Prostate gland (tissue), 2 donors: ENCODE data around the gene SHC2. TPM values are rescaled to one million over a fixed set of nuclear protein-coding genes. Genes with fewer than 3 reads are reported as not detected.

Source experiments
- DNase-seq: peaks from one replicate; pipeline ENCODE4 v3.0.0-alpha.2; 2019; ENCODE audit warnings: low spot score
- H3K27ac ChIP-seq, 2 donors: fragments of 200-600 bp; sonication (generic); 2 replicates each; pipeline ENCODE4 v1.5.1; 2017 to 2019
- H3K27me3 ChIP-seq: fragments of 200-600 bp; sonication (generic); replicated peaks from 2 replicates; pipeline ENCODE4 v1.5.1; 2019; ENCODE audit not compliant: insufficient read depth
- H3K36me3 ChIP-seq, 2 donors: fragments of 200-600 bp; sonication (generic); 1 replicate in 1 of 2; 2 replicates in 1 of 2; pipeline versions ENCODE4 v1.5.1 to v1.8.1; 2017 to 2019
- H3K4me1 ChIP-seq: fragments of 200-600 bp; sonication (generic); replicated peaks from 2 replicates; pipeline ENCODE4 v1.5.1; 2019
- H3K4me3 ChIP-seq, 2 donors: fragments of 200-600 bp; sonication (generic); 2 replicates each; pipeline ENCODE4 v1.5.1; 2017 to 2019
- H3K9me3 ChIP-seq: fragments of 200-600 bp; sonication (generic); 2 replicates; pipeline ENCODE4 v1.5.1; 2017
- CTCF ChIP-seq, 4 experiments: fragments of 200-600 bp in 2 of 4; fragments of 450-650 bp in 2 of 4; sonication (generic) in 2 of 4; IDR thresholded peaks; 1 replicate in 3 of 4; 2 replicates in 1 of 4; pipeline ENCODE4 v1.5.1; 2016 to 2019; ENCODE audit warnings: antibody characterized with exemption in 4 of 4, mild to moderate bottlenecking in 2 of 4, moderate library complexity in 2 of 4
- POLR2A ChIP-seq: fragments of 450-650 bp; IDR thresholded peaks from one replicate; pipeline ENCODE4 v1.6.1; 2016; ENCODE audit warnings: antibody characterized with exemption, mild to moderate bottlenecking
- POLR2AphosphoS5 ChIP-seq: sonication (generic); formaldehyde crosslinking; IDR thresholded peaks from one replicate; pipeline ENCODE4 v1.6.1; 2017; ENCODE audit warnings: antibody characterized with exemption
- WGBS: methylation state at CpG from one replicate; pipeline ENCODE4 v1.1.5; 2018; 5-methylcytosine and 5-hydroxymethylcytosine counted together
- intact Hi-C: fragments of 100-400 bp; cut with DNase I; formaldehyde crosslinking; loops from one replicate; pipeline ENCODE4 v1.14.2; 2022
- total RNA-seq, 2 donors: library from RNA; depleted of rRNA; stranded (reverse); fragments of >200 nt; gene quantifications; one replicate each; pipeline ENCODE4 v1.1.0, GENCODE V29; 2016

The SHC2 gene
- total RNA-seq, 2 donors from 2014 or later = 52.2 to 83.4 TPM

DNA sequence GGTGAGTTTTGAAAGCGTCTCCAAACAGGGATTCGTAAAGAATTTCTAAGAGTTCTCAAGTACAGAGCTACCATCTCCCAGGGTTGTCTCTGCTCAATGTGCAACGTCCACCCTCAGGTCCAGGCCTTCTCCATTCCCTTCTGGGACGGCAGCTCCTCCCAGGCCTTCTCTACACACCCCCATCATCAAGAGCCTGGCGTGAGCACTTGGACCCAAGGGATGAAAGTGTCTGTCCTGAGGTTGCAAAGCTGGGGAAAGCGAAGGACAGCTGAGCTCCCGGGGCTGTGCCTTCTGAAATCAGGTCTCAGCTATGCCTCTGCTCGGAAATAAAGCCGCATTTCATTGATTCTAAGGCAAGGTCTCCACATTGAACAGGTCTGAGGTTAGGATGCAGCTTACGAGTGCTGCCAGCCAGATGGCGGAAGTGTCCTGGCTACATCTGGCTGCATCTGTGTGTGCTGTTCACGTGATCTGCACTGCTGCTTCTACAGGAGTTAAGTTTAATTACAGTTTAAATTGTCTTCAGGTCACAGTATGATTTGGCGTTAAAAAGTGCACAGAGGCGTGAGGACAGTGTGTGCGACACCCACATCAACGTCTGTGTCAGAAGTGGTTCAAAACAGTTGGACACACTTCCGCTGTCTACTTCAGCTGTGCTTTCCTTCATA is 89.2 kb downstream of the SHC2 start:
- TF ChIP-seq POLR2AphosphoS5 = no peak
- no peak for TF ChIP-seq CTCF (IDR thresholded peaks at IDR 0.05)
- TF ChIP-seq POLR2A = no peak
- H3K4me1 ChIP-seq = peaks cover 6% of the 10 kb centered on the region
- no peak overlapping the region for H3K4me3 ChIP-seq
- intact Hi-C loops = no loop called here
- DNase-seq = no peak
- H3K27ac ChIP-seq = no peak overlapping the region
- no peaks in the 10 kb centered on the region for H3K27me3 ChIP-seq
- no peaks in the 10 kb centered on the region for H3K9me3 ChIP-seq
- H3K36me3 ChIP-seq = no peaks in the 10 kb centered on the region
- WGBS = 62% methylated on average over 17 of the region's 17 CpGs

- no peaks in the 10 kb centered on the region for H3K36me3 ChIP-seq
- TF ChIP-seq POLR2A (no peak), CTCF (IDR thresholded peaks at IDR 0.05) (no peak), POLR2AphosphoS5 (no peak)
- DNase-seq = no peak
- intact Hi-C loops = no loop called here
- WGBS = 91% methylated on average over 43 of the region's 43 CpGs
- no peak overlapping the region for H3K4me3 ChIP-seq
- peaks cover 6% of the 10 kb centered on the region for H3K4me1 ChIP-seq
- H3K9me3 ChIP-seq = no peaks in the 10 kb centered on the region
- no peaks in the 10 kb centered on the region for H3K27me3 ChIP-seq
- no peak overlapping the region for H3K27ac ChIP-seq
Measured at GRCh38 chr19:370641-371330, 90.0 kb downstream of the SHC2 start.

DNA sequence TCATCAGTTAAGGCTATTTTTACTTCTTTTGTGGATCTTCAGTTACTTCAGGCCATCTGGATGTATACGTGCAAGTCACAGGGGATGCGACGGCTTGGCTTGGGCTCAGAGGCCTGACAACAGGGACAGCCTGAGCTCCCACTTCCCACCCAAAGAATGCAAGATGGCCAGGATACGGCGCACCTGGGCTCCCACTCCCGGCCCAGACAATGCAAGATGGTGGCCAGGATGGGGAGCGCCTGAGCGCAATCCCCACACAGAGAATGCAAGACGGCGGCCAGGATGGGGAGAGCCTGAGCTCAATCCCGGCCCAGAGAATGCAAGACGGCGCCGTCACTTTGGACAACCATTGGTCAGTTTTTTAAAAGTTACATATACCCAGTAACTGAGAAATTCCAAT is 91.0 kb downstream of the SHC2 start:
- no peak for DNase-seq
- no peaks in the 10 kb centered on the region for H3K27me3 ChIP-seq

GRCh38 chr19:369256-369655 is 91.6 kb downstream of the SHC2 start:
- H3K27me3 ChIP-seq = no peaks in the 10 kb centered on the region

More for the DNA sequence above, 91.0 kb downstream of the SHC2 start:
- TF ChIP-seq CTCF (IDR thresholded peaks at IDR 0.05) = no peak
- no peak for TF ChIP-seq POLR2AphosphoS5
- no peak for TF ChIP-seq POLR2A
- 95% methylated on average over 14 of the region's 14 CpGs for WGBS
- Histone ChIP-seq H3K36me3 (no peaks in the 10 kb centered on the region), H3K4me1 (peaks cover 6% of the 10 kb centered on the region), H3K9me3 (no peaks in the 10 kb centered on the region), H3K27ac (no peak overlapping the region), H3K4me3 (no peak overlapping the region)
- intact Hi-C loops = no loop called here

More at GRCh38 chr19:369256-369655, 91.6 kb downstream of the SHC2 start:
- 91% methylated on average over 13 of the region's 13 CpGs for WGBS
- Histone ChIP-seq H3K27ac (no peak overlapping the region), H3K4me1 (peaks cover 6% of the 10 kb centered on the region), H3K36me3 (no peaks in the 10 kb centered on the region), H3K4me3 (no peak overlapping the region), H3K9me3 (no peaks in the 10 kb centered on the region)
- intact Hi-C loops = no loop called here
- DNase-seq = no peak
- TF ChIP-seq CTCF (IDR thresholded peaks at IDR 0.05) (no peak), POLR2AphosphoS5 (no peak), POLR2A (no peak)
